ENCODE data around the gene RPL41. TPM values are rescaled to one million over a fixed set of nuclear protein-coding genes. Genes with fewer than 3 reads are reported as not detected.

The RPL41 gene
- total RNA-seq, 1 experiment from 2014 or later = 4,637 TPM

GRCh38 chr12:56104815-56105608, 11.4 kb upstream of the RPL41 start:
- H3K9ac ChIP-seq (ENCODE audit: extremely low read depth, insufficient read length, low read length) = peak overlapping the region; percentile 78
- no peak overlapping the region for H2BK120ac ChIP-seq (ENCODE audit: low read depth, low read length, poor library complexity, severe bottlenecking)
- no peak overlapping the region for H3K23ac ChIP-seq (ENCODE audit: insufficient read length, low read depth, low read length)
- no peak overlapping the region for H4K91ac ChIP-seq (ENCODE audit: insufficient read length, low read depth, low read length)
- H3K23me2 ChIP-seq (ENCODE audit: insufficient read length, low read depth, low read length, poor library complexity, severe bottlenecking) = peaks cover 8% of the 10 kb centered on the region
- H2BK15ac ChIP-seq (ENCODE audit: low read depth, low read length) = no peak overlapping the region
- no peak overlapping the region for H2AFZ ChIP-seq (ENCODE audit: low read length)
- peak overlapping the region; percentile 64; the same call in 1 of the 2 replicates for H3K14ac ChIP-seq (ENCODE audit: insufficient read depth, low read length)
- no peak overlapping the region for H2BK20ac ChIP-seq (ENCODE audit: low read depth, low read length, poor library complexity, severe bottlenecking)
- no peak overlapping the region for H4K5ac ChIP-seq (ENCODE audit: insufficient read length, low read depth, low read length)
- no peaks in the 10 kb centered on the region for H3K9me3 ChIP-seq (ENCODE audit: control insufficient read depth, low read depth, low read length)
- Mint-ChIP-seq H3K36me3 (ENCODE audit: insufficient read depth in 1 of 3, low read depth in 3 of 3) (peaks cover 38 to 81% (median 66%) of the 10 kb centered on the region in 3 experiments), H3K4me1 (peaks cover 22 to 27% of the 10 kb centered on the region in 2 experiments), H3K4me3 (peak overlapping the region; percentile 95 to 100), H3K27me3 (ENCODE audit: low read depth) (no peaks in the 10 kb centered on the region; the same call in 1 of the 2 replicates), H3K27ac (peak overlapping the region; percentile 98 to 100 (median 99); a peak in 6 of 7 replicates), H3K9me3 (peaks cover 0 to 3% of the 10 kb centered on the region in 2 experiments; a peak in 1 of 5 replicates)
- no peak overlapping the region for H3K27ac ChIP-seq (ENCODE audit: insufficient read length, low read depth, low read length)
- peaks cover 17% of the 10 kb centered on the region; the same call in 1 of the 2 replicates for H3K79me2 ChIP-seq (ENCODE audit: insufficient read depth, low read length)
- no peak overlapping the region for H2BK5ac ChIP-seq (ENCODE audit: insufficient read length, low read length)
- no peaks in the 10 kb centered on the region for H3K79me1 ChIP-seq (ENCODE audit: insufficient read depth, low read depth, low read length, poor library complexity, severe bottlenecking)
- H3K27me3 ChIP-seq (ENCODE audit: insufficient read depth, low read length) = no peaks in the 10 kb centered on the region
- TF ChIP-seq, protein P1, sequence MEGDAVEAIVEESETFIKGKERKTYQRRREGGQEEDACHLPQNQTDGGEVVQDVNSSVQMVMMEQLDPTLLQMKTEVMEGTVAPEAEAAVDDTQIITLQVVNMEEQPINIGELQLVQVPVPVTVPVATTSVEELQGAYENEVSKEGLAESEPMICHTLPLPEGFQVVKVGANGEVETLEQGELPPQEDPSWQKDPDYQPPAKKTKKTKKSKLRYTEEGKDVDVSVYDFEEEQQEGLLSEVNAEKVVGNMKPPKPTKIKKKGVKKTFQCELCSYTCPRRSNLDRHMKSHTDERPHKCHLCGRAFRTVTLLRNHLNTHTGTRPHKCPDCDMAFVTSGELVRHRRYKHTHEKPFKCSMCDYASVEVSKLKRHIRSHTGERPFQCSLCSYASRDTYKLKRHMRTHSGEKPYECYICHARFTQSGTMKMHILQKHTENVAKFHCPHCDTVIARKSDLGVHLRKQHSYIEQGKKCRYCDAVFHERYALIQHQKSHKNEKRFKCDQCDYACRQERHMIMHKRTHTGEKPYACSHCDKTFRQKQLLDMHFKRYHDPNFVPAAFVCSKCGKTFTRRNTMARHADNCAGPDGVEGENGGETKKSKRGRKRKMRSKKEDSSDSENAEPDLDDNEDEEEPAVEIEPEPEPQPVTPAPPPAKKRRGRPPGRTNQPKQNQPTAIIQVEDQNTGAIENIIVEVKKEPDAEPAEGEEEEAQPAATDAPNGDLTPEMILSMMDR (conservative IDR thresholded peaks at IDR 0.05) = no peak
- no CpG with 5 or more reads among the region's 40 CpGs for WGBS (ENCODE audit: extremely low coverage, insufficient read length, low lambda C conversion rate)
- H3K18ac ChIP-seq (ENCODE audit: insufficient read length, low read depth, low read length) = no peak overlapping the region
- no peak overlapping the region for H3T11ph ChIP-seq (ENCODE audit: low read length)
- H3K4me1 ChIP-seq (ENCODE audit: insufficient read depth, low read length) = peaks cover 8% of the 10 kb centered on the region; the same call in 1 of the 2 replicates
- DNase-seq = no peak
- H3K4ac ChIP-seq (ENCODE audit: low read depth, low read length) = no peak overlapping the region
- H2BK12ac ChIP-seq (ENCODE audit: insufficient read length, low read depth, low read length) = no peak overlapping the region
- H2AK5ac ChIP-seq (ENCODE audit: insufficient read length, low read length) = no peak overlapping the region
- no peaks in the 10 kb centered on the region for H4K20me1 ChIP-seq (ENCODE audit: control insufficient read depth, insufficient read depth, insufficient read length)
- H3K56ac ChIP-seq (ENCODE audit: insufficient read length, low read depth, low read length) = no peak overlapping the region
- H3K4me2 ChIP-seq (ENCODE audit: insufficient read depth, insufficient read length, low read length) = peak overlapping the region; percentile 81
- no peak overlapping the region for H4K8ac ChIP-seq (replicated peaks; ENCODE audit: insufficient read length, low read depth, low read length)
